HepG2 (cell line): Measurements from ENCODE around the gene COPS7B. TPM values are rescaled to one million over a fixed set of nuclear protein-coding genes. Genes with fewer than 3 reads are reported as not detected.
A peak's percentile ranks its signal among the peaks of the same experiment; 100 is the strongest.

Experiments
- ATAC-seq: fragments of 200-7000 bp; cut with Tn5 transposase; 3 replicates; pipeline ENCODE4 v1.9.1; 2020; ENCODE audit warnings: mild to moderate bottlenecking, moderate library complexity
- BruUV-seq: library from RNA; stranded (reverse); fragments of 400-500 nt; replicated peaks from 2 replicates; lab custom pipeline; 2021; lab: Mats Ljungman, UMichigan
- CTCF ChIA-PET: fragments of 300-600 bp; formaldehyde crosslinking; extraction: SDS; loops from one replicate; lab custom pipeline; 2021; ENCODE audit warnings: low total read pairs, inconsistent platforms, low intra/inter-chr PET ratio; lab: Yijun Ruan, JAX
- POLR2A ChIA-PET: fragments of 350-600 bp; sonication (Branson Sonifier 250); formaldehyde crosslinking; loops from one replicate; lab custom pipeline; 2020; ENCODE audit warnings: antibody characterized with exemption, inconsistent platforms; lab: Yijun Ruan, JAX
- DNase-seq: peaks from one replicate; pipeline ENCODE4 v3.0.0-alpha.2; 2015; ENCODE audit warnings: low spot score
- FAIRE-seq: peaks from 3 replicates; lab custom pipeline; 2011; peaks lifted over from hg19 to GRCh38; lab: Jason Lieb, UNC
- H2AFZ ChIP-seq: one replicate; pipeline ENCODE4 v1.6.1; 2011; ENCODE audit warnings: low read length, inconsistent platforms
- H3K27ac ChIP-seq: fragments of 300-600 bp; 3 replicates; pipeline ENCODE4 v1.8.0; 2011; ENCODE audit warnings: mixed run types, mild to moderate bottlenecking, mixed read lengths, low read length, inconsistent platforms; ENCODE audit not compliant: insufficient read depth; ENCODE audit errors: extremely low read length
- H3K27me3 ChIP-seq, 2 experiments: fragments of 200-600 bp in 1 of 2; 2 replicates in 1 of 2; 3 replicates in 1 of 2; pipeline versions ENCODE4 v1.6.0 to v1.8.0; 2011; ENCODE audit warnings: low read length in 2 of 2, mild to moderate bottlenecking in 2 of 2, moderate library complexity in 2 of 2, inconsistent platforms in 1 of 2; ENCODE audit not compliant: insufficient read depth in 2 of 2, control insufficient read depth in 1 of 2
- H3K36me3 ChIP-seq, 2 experiments: fragments of 200-600 bp in 1 of 2; replicated peaks in 1 of 2; 2 replicates in 1 of 2; 3 replicates in 1 of 2; pipeline versions ENCODE4 v1.5.1 to v1.8.0; 2011; ENCODE audit warnings: low read length in 2 of 2, inconsistent platforms in 1 of 2; ENCODE audit not compliant: insufficient read depth in 2 of 2, control insufficient read depth in 1 of 2
- H3K4me1 ChIP-seq: 2 replicates; pipeline ENCODE4 v1.5.1; 2012; ENCODE audit warnings: low read length, inconsistent platforms; ENCODE audit not compliant: insufficient read depth
- H3K4me2 ChIP-seq: 2 replicates; pipeline ENCODE4 v1.6.0; 2011; ENCODE audit warnings: low read depth, low read length, inconsistent platforms
- H3K4me3 ChIP-seq, 3 experiments: fragments of 200-600 bp in 1 of 3; sonication (generic), shearing (Covaris generic) in 1 of 3; replicated peaks in 1 of 3; 2 replicates each; pipeline ENCODE4 v1.5.1; 2011 to 2016; ENCODE audit warnings: low read length in 3 of 3, inconsistent platforms in 2 of 3, low read depth in 2 of 3, mild to moderate bottlenecking in 2 of 3, control low read depth in 1 of 3, mixed read lengths in 1 of 3; ENCODE audit not compliant: insufficient read depth in 1 of 3
- H3K79me2 ChIP-seq: one replicate; pipeline ENCODE4 v1.6.1; 2011; ENCODE audit warnings: low read length, inconsistent platforms; ENCODE audit not compliant: insufficient read depth
- H3K9ac ChIP-seq: 2 replicates; pipeline ENCODE4 v1.6.0; 2011; ENCODE audit warnings: mild to moderate bottlenecking, low read depth, low read length, inconsistent platforms; ENCODE audit not compliant: insufficient read depth
- H3K9me3 ChIP-seq: 2 replicates; pipeline ENCODE4 v1.5.1; 2012; ENCODE audit warnings: mild to moderate bottlenecking, low read length
- H4K20me1 ChIP-seq: 2 replicates; pipeline ENCODE4 v1.6.0; 2011; ENCODE audit warnings: inconsistent platforms, mild to moderate bottlenecking, low read length, moderate library complexity; ENCODE audit not compliant: insufficient read depth
- ADNP ChIP-seq: sonication (generic); formaldehyde crosslinking; IDR thresholded peaks from 2 replicates; pipeline ENCODE4 v1.4.0; 2020; ENCODE audit warnings: missing genetic modification reagents
- CHD4 ChIP-seq: fragments of 200-600 bp; sonication (generic); IDR thresholded peaks from 2 replicates; pipeline ENCODE4 v1.7.0; 2017; ENCODE audit warnings: mild to moderate bottlenecking, low read length, borderline replicate concordance
- KIAA2018 ChIP-seq: sonication (generic); formaldehyde crosslinking; IDR thresholded peaks from 2 replicates; pipeline ENCODE4 v1.5.0; 2020; ENCODE audit warnings: mild to moderate bottlenecking, missing genetic modification reagents, borderline replicate concordance
- ZNF329 ChIP-seq: sonication (generic); formaldehyde crosslinking; IDR thresholded peaks from 2 replicates; pipeline ENCODE4 v1.9.0; 2021; ENCODE audit warnings: low read depth, mild to moderate bottlenecking, missing genetic modification reagents
- ZNF501 ChIP-seq: sonication (generic); formaldehyde crosslinking; IDR thresholded peaks from 2 replicates; pipeline ENCODE4 v1.5.1; 2020; ENCODE audit warnings: mild to moderate bottlenecking, moderate library complexity, missing genetic modification reagents
- WGBS: methylation state at CpG from one replicate; pipeline ENCODE4 v1.1.6; 2017; ENCODE audit warnings: low lambda C conversion rate; 5-methylcytosine and 5-hydroxymethylcytosine counted together
- in situ Hi-C: cut with HindIII; loops from 2 replicates; pipeline ENCODE4 v1.10.0; 2017; ENCODE audit warnings: low pct_unique_long_range_greater_than_20kb; ENCODE audit not compliant: extremely low pct_ligation_motif_present
- intact Hi-C: fragments of 100-400 bp; cut with micrococcal nuclease; formaldehyde crosslinking; loops from one replicate; pipeline ENCODE4 v1.10.0; 2022; ENCODE audit not compliant: unreplicated experiment
- polyA plus RNA-seq, 8 experiments: library from polyadenylated mRNA; depleted of rRNA in 3 of 8; stranded (reverse) in 7 of 8; unstranded in 1 of 8; fragments of >200 nt; fragmentation: Illumina TruSeq in 4 of 8; extraction: Trizol in 4 of 8; gene quantifications; 2 replicates each; pipeline versions ENCODE4 v1.2.1 to v1.2.3, GENCODE V29; 2011 to 2016; ENCODE audit warnings: low read depth in 4 of 8, missing spikeins in 1 of 8, mixed read lengths in 1 of 8; ENCODE audit not compliant: insufficient read depth in 1 of 8
- total RNA-seq, 5 experiments: library from RNA; depleted of rRNA; stranded (reverse); fragments of >200 nt; fragmentation: Illumina TruSeq; extraction: Trizol; gene quantifications; 2 replicates each; pipeline ENCODE4 v1.2.3, GENCODE V29; 2016; ENCODE audit warnings: low read depth in 1 of 5

The COPS7B gene
- total and polyA plus RNA-seq, 2 of the 13 experiments (the other 11 are each of a cell fraction or from before 2014, with no cell fraction given) = 30.6 to 62.7 TPM

- H3K79me2 ChIP-seq = peaks cover 51% of the 10 kb centered on the region
- H2AFZ ChIP-seq = peak overlapping the region; percentile 73
- H3K4me3 ChIP-seq = peak overlapping the region; percentile 84 to 96 (median 94); a peak in 5 of 6 replicates
- no peak for ATAC-seq
- H3K4me1 ChIP-seq = peaks cover 61% of the 10 kb centered on the region
- peak overlapping the region; percentile 83 for H3K9ac ChIP-seq
- no peaks in the 10 kb centered on the region for H3K9me3 ChIP-seq
- 97% methylated on average over 2 of the region's 2 CpGs for WGBS
- CTCF ChIA-PET = no interaction called here
- no TSS peak for BruUV-seq
- in situ Hi-C loops = no loop called here
- peak overlapping the region; percentile 91 for H3K4me2 ChIP-seq
- intact Hi-C loops = loop anchor here (5.0 kb wide), 1 partner anchor 767 kb away; the partner anchor contains the start of genes EIF4E2 and TIGD1
- H3K27ac ChIP-seq = peak overlapping the region; percentile 76
- no peak for DNase-seq
- H3K36me3 ChIP-seq = peaks cover 2 to 13% of the 10 kb centered on the region in 2 experiments; a peak in 4 of 5 replicates
- no peaks in the 10 kb centered on the region; a peak in 1 of 5 replicates for H3K27me3 ChIP-seq
- POLR2A ChIA-PET = interaction anchor here (1.0 to 1.7 kb wide), 5 partner anchors 11 to 112 kb away, joined by 3 to 15 read pairs (median 4); partner anchors contain the start of gene PTMA
- no peaks in the 10 kb centered on the region for H4K20me1 ChIP-seq
- no peak for FAIRE-seq
- TF ChIP-seq ZNF501 (no peak), ZNF329 (CRISPR knock-in tag) (0 out of 2 replicates have a peak, but pooled peaks have one; percentile 6)
These were observed 832 bp upstream of the COPS7B start for GRCh38 chr2:231785413-231785812.

DNA sequence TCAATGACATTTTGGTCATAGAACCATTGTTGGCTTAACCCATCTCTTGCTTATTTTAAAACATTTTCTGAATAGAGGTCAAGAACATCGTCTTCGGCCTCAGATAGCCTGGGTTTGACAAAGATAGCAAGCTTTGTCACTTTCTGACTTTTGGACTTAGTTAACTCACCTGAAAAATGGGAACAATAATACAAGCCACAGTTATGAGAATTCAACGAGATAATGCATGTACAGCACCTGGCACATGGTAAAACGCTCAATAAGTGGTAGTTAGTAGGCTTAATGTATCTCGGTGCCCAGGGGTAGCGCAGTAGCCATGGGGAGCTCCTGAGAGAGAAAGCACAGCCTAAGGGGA is 446 bp upstream of the COPS7B start:
- POLR2A ChIA-PET = interaction anchor here (1.0 to 1.7 kb wide), 4 partner anchors 10 to 112 kb away, joined by 3 to 15 read pairs (median 4); partner anchors contain the start of gene PTMA
- WGBS = 24% methylated on average over 6 of the region's 6 CpGs
- peak; percentile 51; the same call in 1 of the 2 replicates for TF ChIP-seq CHD4
- peak; percentile 20; the same call in 1 of the 2 replicates for TF ChIP-seq ZNF329 (CRISPR knock-in tag)
- TF ChIP-seq ADNP = peak; percentile 52; the same call in 1 of the 2 replicates
- no peak for TF ChIP-seq KIAA2018 (CRISPR knock-in tag)

More for the DNA sequence above, 446 bp upstream of the COPS7B start:
- Histone ChIP-seq H4K20me1 (no peaks in the 10 kb centered on the region), H3K27ac (peak overlapping the region; percentile 76), H3K36me3 (peaks cover 2 to 13% of the 10 kb centered on the region in 2 experiments; a peak in 4 of 5 replicates), H3K9me3 (no peaks in the 10 kb centered on the region), H3K27me3 (no peaks in the 10 kb centered on the region; a peak in 1 of 5 replicates), H3K9ac (peak overlapping the region; percentile 83), H2AFZ (peak overlapping the region; percentile 73), H3K79me2 (peaks cover 52% of the 10 kb centered on the region), H3K4me2 (peak overlapping the region; percentile 91), H3K4me3 (peak overlapping the region; percentile 84 to 96 (median 94)), H3K4me1 (peaks cover 62% of the 10 kb centered on the region)
- DNase-seq (no peak), ATAC-seq (no peak), FAIRE-seq (no peak)
- in situ Hi-C loops (no loop called here), intact Hi-C loops (loop anchor here (2.0 to 5.0 kb wide), 2 partner anchors 109 to 767 kb away; partner anchors contain the start of genes EIF4E2 and TIGD1)
- CTCF ChIA-PET = no interaction called here
- BruUV-seq = TSS peak; percentile 98
